ENCODE results near the gene MAP4K5.

DNA sequence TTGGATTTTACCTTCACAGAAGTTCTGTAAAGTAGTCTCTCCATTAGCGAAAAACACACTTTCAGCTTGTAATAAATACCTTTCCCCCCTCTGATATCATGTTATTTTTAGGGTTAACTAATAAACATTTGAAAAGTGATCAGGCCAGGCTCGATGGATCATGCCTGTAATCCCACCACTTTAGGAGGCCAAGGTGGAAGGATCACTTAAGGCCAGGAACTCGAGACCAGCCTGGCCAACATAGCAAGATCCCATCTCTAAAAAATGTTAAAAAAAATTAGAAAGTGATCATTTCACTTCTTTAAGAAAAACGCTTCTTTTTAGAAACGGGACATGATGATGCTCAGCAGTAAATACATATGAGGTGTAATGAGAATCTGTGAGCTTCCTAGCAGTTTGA lies 137.7 kb downstream of the MAP4K5 start:
- TF ChIP-seq ZNF274 (IDR thresholded peaks at IDR 0.05; ENCODE audit: low read depth, low read length) (no peak), YY1 (IDR thresholded peaks at IDR 0.05; ENCODE audit: insufficient read depth, insufficient read length) (no peak)
